Breast epithelium (tissue), 4 donors: Measurements from ENCODE around the gene CPA5. TPM values are rescaled to one million over a fixed set of nuclear protein-coding genes. Genes with fewer than 3 reads are reported as not detected.
"Not testable (repeated sequence)": the region's sequence is repeated elsewhere in the genome, so short reads cannot be mapped to it uniquely, and the experiment has no call there.

Experiments
- DNase-seq, 2 donors: peaks; one replicate each; pipeline ENCODE4 v3.0.0-alpha.2; 2019; ENCODE audit warnings: low spot score in 2 of 2
- H3K27ac ChIP-seq, 2 donors: fragments of 200-600 bp; sonication (generic) in 1 of 2; one replicate each; pipeline ENCODE4 v1.5.1; 2016 to 2019; ENCODE audit warnings: mild to moderate bottlenecking in 1 of 2
- H3K27me3 ChIP-seq, 2 donors: fragments of 200-600 bp; sonication (generic) in 1 of 2; one replicate each; pipeline versions ENCODE4 v1.5.1 to v1.6.0; 2017 to 2019; ENCODE audit warnings: control low read depth in 1 of 2, mild to moderate bottlenecking in 1 of 2
- H3K36me3 ChIP-seq: fragments of 200-600 bp; one replicate; pipeline ENCODE4 v1.5.1; 2019
- H3K4me1 ChIP-seq, 2 donors: fragments of 200-600 bp; sonication (generic); one replicate each; pipeline ENCODE4 v1.5.1; 2016 to 2019; ENCODE audit warnings: control low read depth in 1 of 2
- H3K4me3 ChIP-seq, 3 donors: fragments of 200-600 bp; sonication (generic); 1 replicate in 2 of 3; 2 replicates in 1 of 3; pipeline ENCODE4 v1.5.1; 2016 to 2019; ENCODE audit warnings: mild to moderate bottlenecking in 3 of 3, moderate library complexity in 2 of 3
- H3K9me3 ChIP-seq, 2 donors: fragments of 200-600 bp; sonication (generic) in 1 of 2; one replicate each; pipeline ENCODE4 v1.5.1; 2016 to 2019; ENCODE audit warnings: control low read depth in 1 of 2
- CTCF ChIP-seq, 3 donors: fragments of 450-650 bp; IDR thresholded peaks; one replicate each; pipeline ENCODE4 v1.5.1; 2016 to 2017; ENCODE audit warnings: antibody characterized with exemption in 3 of 3, mild to moderate bottlenecking in 3 of 3, moderate library complexity in 3 of 3
- POLR2A ChIP-seq: fragments of 450-650 bp; IDR thresholded peaks from one replicate; pipeline ENCODE4 v1.6.1; 2016; ENCODE audit warnings: antibody characterized with exemption, mild to moderate bottlenecking, moderate library complexity
- POLR2AphosphoS5 ChIP-seq, 3 donors: sonication (generic); formaldehyde crosslinking; IDR thresholded peaks; one replicate each; pipeline ENCODE4 v1.6.1; 2017; ENCODE audit warnings: antibody characterized with exemption in 3 of 3
- intact Hi-C: fragments of 100-400 bp; cut with DNase I; formaldehyde crosslinking; loops from one replicate; pipeline ENCODE4 v1.15.1; 2023; ENCODE audit warnings: low total_unique reads
- total RNA-seq, 3 donors: library from RNA; depleted of rRNA; stranded (reverse); fragments of >200 nt; gene quantifications; one replicate each; pipeline ENCODE4 v1.1.0, GENCODE V29; 2016

The CPA5 gene
- total RNA-seq, 3 donors from 2014 or later, result not detected

GRCh38 chr7:130372402-130373165 lies 28.0 kb downstream of the CPA5 start:
- Histone ChIP-seq H3K4me3 (no peak overlapping the region), H3K9me3 (no peaks in the 10 kb centered on the region), H3K4me1 (peaks cover 17 to 30% of the 10 kb centered on the region in 2 donors), H3K36me3 (no peaks in the 10 kb centered on the region), H3K27ac (peak overlapping the region; percentile 74 to 96), H3K27me3 (no peaks in the 10 kb centered on the region)
- no peak for DNase-seq
- TF ChIP-seq POLR2A (no peak), CTCF (IDR thresholded peaks at IDR 0.05) (no peak), POLR2AphosphoS5 (IDR thresholded peaks at IDR 0.05) (no peak)
- intact Hi-C loops, result no loop called here

- H3K9me3 ChIP-seq, result no peaks in the 10 kb centered on the region
- H3K4me3 ChIP-seq, result no peak overlapping the region
- no peaks in the 10 kb centered on the region for H3K27me3 ChIP-seq
- TF ChIP-seq CTCF (IDR thresholded peaks at IDR 0.05) (no peak), POLR2AphosphoS5 (IDR thresholded peaks at IDR 0.05) (no peak)
- intact Hi-C loops, result no loop called here
- peaks cover 14 to 22% of the 10 kb centered on the region in 2 donors for H3K4me1 ChIP-seq
- no peaks in the 10 kb centered on the region for H3K36me3 ChIP-seq
- H3K27ac ChIP-seq, result peak overlapping the region; percentile 93 to 96
- no peak for DNase-seq
Observed at GRCh38 chr7:130374507-130374906, 29.9 kb downstream of the CPA5 start.

- H3K27me3 ChIP-seq, DNase-seq, intact Hi-C loops, H3K36me3 ChIP-seq, H3K27ac ChIP-seq, H3K9me3 ChIP-seq, H3K4me3 ChIP-seq: not testable (repeated sequence)
- peaks cover 14 to 18% of the 10 kb centered on the region in 2 donors for H3K4me1 ChIP-seq
Observed at GRCh38 chr7:130376461-130376860, 31.8 kb downstream of the CPA5 start.

DNA sequence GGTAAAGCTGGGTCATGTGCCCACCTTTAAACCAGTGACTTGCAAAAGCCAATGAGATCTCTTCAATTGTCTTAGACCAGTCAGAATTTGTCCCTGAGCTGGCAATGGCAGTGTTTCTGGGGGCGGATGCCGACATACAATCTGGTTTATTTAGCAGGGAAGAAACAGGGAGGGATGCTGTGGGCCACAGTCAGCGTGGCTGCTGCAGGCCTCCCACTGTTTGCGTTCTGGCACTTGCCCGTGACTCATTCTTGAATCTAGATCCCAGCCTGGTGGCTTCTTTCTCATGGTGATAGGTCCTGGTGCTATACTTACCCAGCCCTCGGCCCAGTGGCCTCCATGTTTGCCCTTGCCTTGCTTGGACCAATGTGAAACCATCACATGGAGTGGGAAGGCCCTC lies 32.6 kb downstream of the CPA5 start:
- no peak for DNase-seq
- Histone ChIP-seq H3K4me3 (no peak overlapping the region), H3K36me3 (no peaks in the 10 kb centered on the region), H3K4me1 (peaks cover 14 to 18% of the 10 kb centered on the region in 2 donors), H3K9me3 (no peaks in the 10 kb centered on the region), H3K27ac (no peak overlapping the region), H3K27me3 (no peaks in the 10 kb centered on the region)
- TF ChIP-seq POLR2A (no peak), CTCF (IDR thresholded peaks at IDR 0.05) (no peak), POLR2AphosphoS5 (IDR thresholded peaks at IDR 0.05) (no peak)
- intact Hi-C loops, result no loop called here

GRCh38 chr7:130379019-130379418 lies 34.4 kb downstream of the CPA5 start:
- Histone ChIP-seq H3K36me3 (no peaks in the 10 kb centered on the region), H3K4me3 (no peak overlapping the region), H3K27ac (peak overlapping the region in 1 of 2 donors; percentile 65), H3K4me1 (peaks cover 8 to 9% of the 10 kb centered on the region in 2 donors), H3K27me3 (no peaks in the 10 kb centered on the region), H3K9me3 (no peaks in the 10 kb centered on the region)
- intact Hi-C loops, result no loop called here
- no peak for DNase-seq
- no peak for TF ChIP-seq CTCF (IDR thresholded peaks at IDR 0.05)
- TF ChIP-seq POLR2AphosphoS5 (IDR thresholded peaks at IDR 0.05), result no peak
- TF ChIP-seq POLR2A, result no peak
